ENCODE data around the gene ACKR2. TPM values are rescaled to one million over a fixed set of nuclear protein-coding genes. Genes with fewer than 3 reads are reported as not detected.

Gene ACKR2, protein sequence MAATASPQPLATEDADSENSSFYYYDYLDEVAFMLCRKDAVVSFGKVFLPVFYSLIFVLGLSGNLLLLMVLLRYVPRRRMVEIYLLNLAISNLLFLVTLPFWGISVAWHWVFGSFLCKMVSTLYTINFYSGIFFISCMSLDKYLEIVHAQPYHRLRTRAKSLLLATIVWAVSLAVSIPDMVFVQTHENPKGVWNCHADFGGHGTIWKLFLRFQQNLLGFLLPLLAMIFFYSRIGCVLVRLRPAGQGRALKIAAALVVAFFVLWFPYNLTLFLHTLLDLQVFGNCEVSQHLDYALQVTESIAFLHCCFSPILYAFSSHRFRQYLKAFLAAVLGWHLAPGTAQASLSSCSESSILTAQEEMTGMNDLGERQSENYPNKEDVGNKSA
- total RNA-seq = 10 to 100 TPM; 17.0 to 20.6 TPM
- long read RNA-seq, donor 1, partial matches to known transcripts = 0 of 2 reads
- long read RNA-seq, donor 1, other reads (novel, unspliced or antisense) = 2 of 2 reads
- long read RNA-seq, donor 2, partial matches to known transcripts = 1 of 2 reads
- long read RNA-seq, donor 2, other reads (novel, unspliced or antisense) = 1 of 2 reads

DNA sequence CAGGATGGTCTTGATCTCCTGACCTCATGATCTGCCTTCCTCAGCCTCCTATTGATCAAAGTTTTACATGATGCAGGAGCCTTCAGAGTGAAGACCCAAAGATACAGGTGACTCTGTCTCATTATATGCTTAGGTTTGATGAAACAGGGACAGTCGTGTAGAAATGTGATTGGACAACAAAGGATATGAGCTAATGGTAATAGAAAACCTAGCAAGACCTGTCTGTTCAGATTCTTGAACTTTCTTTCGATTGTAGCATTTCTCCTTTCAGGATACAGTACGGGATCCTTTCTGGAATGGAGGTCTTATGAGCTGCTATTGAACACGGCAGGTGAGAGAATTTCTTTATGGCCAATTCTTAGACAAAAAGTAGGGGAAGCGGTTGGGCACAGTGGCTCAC is at the start of gene ACKR2:
TSS of gene ACKR2 (plus strand) at position 244 of the 400 bp plus-strand sequence. CDS start 55,058 bp downstream, outside the sequence.
- no peak for DNase-seq (ENCODE audit: low spot score)
- intact Hi-C loops (cut with DNase I) = no loop called here

DNA sequence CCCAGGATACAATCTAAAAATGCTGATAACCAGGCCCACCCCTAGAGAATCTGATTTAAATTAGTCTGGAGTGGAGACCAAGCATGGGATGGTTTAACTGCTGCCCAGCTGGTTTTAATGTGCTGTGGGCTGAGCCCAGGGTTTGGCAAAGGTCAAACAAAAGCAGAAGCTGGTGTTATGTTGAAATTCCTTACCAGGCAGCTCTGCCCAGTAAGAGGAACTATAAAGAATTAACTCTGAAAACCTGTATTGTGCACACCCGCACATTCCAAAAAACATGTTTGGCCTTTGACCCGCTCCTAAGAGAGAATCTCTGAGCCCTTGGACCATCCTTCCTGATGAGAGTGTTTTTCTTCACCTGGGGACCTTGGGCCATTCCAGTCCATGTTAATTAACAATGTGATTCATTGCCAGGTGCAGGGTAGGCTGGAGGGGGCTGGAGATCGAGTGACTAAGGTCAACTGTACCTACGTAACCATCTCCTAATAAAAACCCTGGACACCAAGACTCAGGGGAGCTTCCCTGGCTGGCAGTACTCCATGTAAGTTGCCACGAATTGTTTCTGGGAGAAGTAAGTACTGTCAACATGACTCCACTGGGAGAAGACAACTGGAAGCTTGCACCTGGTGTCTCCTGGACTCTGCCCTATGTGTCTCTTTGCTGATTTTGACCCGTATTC is 47.1 kb upstream of the ACKR2 start:
- intact Hi-C loops (cut with DNase I) = no loop called here
- DNase-seq (ENCODE audit: low spot score) = no peak

DNA sequence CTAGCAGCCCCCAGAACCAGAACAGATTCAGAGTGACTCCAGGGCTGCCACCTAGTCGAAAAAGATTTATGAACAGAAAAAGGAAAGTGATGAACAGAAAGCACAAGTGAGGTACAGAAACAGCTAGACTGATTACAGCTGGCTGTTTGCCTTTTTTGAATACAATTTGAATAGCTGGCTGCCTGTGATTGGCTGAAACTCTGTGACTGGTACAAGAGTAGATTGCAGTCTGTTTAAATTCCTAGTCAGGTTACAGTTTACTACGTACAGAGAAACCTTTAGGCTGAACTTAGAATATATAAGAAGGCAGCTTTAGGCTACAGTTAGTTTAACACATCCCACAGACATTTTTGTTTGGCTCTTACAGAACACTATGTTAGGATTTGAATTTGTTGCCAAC is 46.2 kb upstream of the ACKR2 start:
- no peak for DNase-seq (ENCODE audit: low spot score)
- intact Hi-C loops (cut with DNase I) = no loop called here

DNA sequence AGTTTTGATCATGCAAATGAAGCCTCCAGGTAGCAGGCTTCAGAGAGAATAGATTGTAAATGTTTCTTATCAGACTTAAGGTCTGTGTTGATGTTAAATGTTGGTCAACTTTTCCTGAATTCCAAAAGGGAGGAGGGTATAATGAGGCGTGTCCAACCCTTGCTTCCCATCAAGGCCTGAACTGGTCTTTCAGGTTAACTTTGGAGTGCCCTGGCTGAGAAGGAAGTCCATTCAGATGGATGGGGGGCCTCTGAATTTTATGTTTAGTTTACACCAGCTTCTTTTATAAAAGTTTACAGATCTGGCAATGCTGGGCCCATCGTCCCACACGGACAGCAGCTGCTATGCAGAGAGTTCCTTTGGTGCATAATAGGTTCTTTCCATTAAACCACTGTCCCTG is 45.1 kb upstream of the ACKR2 start:
- intact Hi-C loops (cut with DNase I) = no loop called here
- DNase-seq (ENCODE audit: low spot score) = no peak

DNA sequence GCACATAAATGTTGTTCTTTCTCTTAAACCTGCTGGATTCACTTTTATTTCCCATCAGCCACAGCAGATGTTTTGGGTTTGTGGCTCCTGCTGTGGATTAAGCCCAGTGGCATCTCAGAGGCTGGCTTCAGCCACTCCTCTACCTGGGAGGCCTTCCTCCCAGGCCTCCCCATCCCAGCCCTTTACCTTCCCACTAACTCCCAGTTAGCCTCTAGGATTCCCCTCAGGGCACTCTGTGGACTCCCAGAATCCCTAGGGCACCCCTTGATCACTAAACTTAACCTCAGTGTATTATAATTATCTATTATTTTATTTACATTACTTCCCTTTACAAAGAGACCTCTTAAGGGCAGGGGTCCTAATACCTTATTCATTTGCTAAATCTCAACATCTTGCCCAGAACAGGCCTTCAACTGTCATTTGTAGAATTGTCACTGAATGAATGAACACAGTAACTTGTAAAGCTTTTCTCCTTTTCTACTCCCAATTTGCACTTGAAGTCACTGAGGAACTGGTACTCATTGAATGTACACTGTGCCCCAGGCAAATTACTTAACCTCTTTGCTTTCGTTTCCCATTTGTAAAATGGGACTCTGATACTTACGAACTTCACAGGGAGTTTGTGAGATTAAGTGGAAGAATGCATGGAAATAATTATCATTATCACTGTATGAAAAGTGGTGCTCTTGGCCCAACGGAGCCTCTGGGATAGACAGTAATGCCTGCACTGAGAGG is 44.5 kb upstream of the ACKR2 start:
- intact Hi-C loops (cut with DNase I) = no loop called here
- no peak for DNase-seq (ENCODE audit: low spot score)

DNA sequence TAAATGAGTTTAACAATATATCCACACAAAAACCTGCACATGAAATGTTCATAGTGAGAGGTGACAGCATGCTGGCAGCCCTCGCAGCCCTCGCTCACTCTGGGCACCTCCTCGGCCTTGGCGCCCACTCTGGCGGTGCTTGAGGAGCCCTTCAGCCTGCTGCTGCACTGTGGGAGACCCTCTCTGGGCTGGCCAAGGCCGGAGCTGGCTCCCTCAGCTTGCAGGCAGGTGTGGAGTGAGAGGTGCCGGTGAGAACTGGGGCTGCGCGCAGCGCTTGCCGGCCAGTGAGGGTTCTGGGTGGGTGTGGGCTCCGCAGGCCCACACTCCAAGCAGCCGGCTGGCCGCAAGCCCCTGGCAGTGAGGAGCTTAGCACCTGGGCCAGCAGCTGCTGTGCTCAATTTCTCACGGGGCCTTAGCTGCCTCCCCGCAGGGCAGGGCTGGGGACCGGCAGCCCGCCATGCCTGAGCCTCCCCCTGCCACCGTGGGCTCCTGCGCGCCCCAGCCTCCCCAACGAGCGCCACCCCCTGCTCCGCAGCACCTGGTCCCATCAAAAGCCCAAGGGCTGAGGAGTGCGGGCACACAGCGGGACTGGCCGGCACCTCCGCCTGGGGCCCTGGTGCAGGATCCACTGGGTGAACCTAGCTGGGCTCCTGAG is 39.6 kb upstream of the ACKR2 start:
- intact Hi-C loops (cut with DNase I) = no loop called here
- no peak for DNase-seq (ENCODE audit: low spot score)

DNA sequence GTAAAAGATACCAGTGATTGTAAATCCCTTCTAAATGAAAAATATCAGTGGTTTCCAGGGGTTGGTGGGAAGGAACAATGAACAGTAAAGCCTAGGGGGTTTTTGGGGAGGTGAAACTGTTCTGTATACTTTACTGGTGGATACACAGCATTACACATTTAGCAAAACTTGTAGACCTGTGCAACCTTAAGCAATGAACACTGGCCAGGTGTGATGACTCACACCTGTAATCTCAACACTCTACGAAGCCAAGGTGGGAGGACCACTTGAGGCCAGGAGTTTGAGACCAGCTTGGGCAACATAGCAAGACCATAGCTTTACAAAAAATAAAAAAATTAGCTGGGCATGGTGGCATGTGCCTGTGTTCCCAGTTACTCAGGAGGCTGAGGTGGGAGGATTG is 38.0 kb upstream of the ACKR2 start:
- DNase-seq (ENCODE audit: low spot score) = no peak
- intact Hi-C loops (cut with DNase I) = no loop called here

DNA sequence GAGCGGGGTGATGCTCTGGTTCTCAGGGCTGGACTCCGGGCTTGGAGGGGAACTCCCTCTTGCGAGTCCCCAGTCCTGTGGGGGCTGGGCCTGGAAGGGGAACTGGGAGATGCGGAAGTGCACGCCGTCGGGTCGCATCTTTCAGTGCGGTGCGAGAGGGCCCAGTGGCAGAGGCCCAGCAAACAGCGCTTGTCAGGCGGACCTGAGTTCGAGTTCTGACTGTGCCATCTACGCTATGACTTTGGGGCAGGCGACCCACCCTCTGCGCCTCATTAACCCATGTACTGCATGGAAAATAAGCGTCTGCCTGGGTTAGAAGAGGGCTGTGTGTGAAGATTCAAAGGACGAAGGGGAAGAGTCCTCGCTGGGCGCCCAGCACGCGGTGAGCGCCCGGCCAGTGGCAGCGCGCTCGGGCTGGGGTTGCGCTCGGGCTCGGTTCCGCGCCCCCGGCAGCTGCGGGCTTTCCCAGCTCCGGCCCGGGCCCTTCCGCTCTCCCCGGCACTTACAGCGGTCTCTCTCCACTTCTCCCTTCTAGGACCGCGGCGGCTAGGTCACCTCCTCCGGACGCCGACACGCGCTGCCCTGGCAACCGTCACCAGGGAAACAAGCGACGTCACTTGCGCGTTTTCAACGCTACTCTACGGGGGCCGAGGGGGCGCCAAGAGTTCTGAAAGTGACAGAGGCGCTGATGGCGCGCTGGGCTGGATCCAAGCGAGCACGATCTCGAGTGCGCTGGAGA is 36.4 kb upstream of the ACKR2 start, which contains the start of gene CCDC13:
TSS of gene CCDC13 (minus strand) at position 584 of the 739 bp plus-strand sequence. CDS start 14,908 bp downstream, outside the sequence.
- intact Hi-C loops (cut with DNase I) = no loop called here

DNA sequence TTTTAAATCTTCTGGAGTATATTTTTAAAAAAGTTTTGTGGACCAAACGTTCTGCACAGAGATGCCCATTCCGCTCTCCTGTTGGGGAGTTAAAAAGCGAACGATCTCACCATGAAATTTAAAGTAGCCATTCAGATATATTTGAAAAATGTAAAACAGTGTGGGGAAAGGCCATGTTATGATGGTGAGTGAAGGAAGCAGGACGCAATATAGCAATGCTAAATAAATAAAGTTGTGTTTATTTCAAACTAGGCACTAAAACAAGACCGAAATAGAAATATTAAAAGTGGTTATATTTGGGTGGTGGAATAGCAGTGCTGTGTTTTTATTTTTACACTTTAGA is 35.9 kb upstream of the ACKR2 start:
- intact Hi-C loops (cut with DNase I) = no loop called here
- no peak for DNase-seq (ENCODE audit: low spot score)

More for the DNA sequence above, 36.4 kb upstream of the ACKR2 start, which contains the start of gene CCDC13:
- DNase-seq (ENCODE audit: low spot score) = peak; percentile 100

DNA sequence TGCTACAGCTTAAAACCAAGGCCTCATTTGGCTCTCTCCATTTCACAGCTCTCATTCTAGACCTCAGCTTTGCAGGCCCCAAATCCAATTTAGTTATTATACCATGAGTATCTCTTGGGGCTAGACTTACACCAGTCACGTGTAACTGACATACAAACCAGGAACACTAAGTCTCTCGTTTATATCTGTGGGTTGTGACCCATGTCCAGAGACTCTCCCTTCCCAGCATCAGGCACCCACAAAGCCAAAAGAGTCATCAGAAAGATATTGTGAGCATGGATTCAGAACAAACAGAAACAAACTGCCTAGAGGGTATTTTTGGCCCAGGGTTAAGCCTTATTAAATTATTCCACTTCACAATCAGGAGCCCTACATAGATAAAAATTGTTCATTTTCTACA is 30.6 kb upstream of the ACKR2 start:
- DNase-seq (ENCODE audit: low spot score) = no peak
- intact Hi-C loops (cut with DNase I) = no loop called here

DNA sequence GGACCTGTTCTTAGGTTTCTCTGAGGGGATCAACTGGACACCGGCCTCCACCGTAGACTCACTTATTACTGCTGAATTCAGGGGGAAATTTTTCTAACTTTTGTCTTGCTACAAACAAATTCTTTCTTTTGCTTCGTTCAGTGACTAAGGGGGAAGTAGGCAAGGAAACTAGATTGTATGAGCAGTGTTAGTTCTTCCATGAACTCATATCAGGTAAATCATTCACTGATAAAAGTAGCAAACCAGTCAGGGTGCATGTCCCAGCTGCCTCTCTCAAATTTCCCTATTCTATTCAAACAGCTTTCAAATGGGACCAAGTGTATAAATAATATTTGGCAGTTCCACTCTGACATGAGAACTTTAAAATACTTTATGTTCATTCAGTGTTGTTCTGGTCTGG is 28.8 kb upstream of the ACKR2 start:
- intact Hi-C loops (cut with DNase I) = loop anchor here (5.0 to 10.0 kb wide), 3 partner anchors 57 to 102 kb away; partner anchors contain the start of gene CYP8B1 (in 1 of the 2)
- no peak for DNase-seq (ENCODE audit: low spot score)

DNA sequence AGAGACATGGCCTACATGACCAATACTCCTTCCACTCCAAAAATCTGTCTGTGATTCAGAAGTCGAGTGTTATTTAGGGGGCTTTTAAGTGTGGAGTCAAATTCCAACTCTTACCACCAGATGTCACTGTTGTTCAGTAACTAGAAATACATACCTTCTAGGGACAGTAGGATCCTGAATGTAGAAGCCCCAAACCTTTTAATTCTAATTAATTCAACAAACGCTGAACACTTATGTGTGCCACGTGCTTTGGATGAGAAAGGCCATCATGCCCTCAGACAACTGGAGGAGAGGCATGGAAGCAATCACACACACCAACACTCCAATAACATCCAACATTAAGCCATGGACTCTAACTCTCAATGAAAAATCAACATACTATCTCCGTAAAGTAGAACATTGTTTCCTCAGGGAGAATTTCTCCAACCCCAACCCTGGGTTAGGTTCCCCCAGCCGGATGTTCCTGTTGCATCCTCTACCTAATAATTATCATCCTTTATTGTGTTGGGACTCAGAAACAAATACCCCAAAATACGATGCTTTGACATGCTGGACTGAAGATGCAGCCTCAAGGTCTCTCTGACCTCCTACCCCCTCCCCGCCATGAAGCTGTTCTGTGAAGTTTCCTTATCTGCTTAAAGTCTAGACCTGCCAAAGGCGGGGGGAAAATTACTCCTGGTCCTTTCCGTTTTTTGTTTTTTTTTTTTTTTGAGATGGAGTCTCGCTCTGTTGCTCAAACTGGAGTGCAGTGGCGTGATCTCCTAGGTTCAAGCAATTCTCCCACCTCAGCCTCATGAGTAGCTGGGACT is 28.1 kb upstream of the ACKR2 start:
- intact Hi-C loops (cut with DNase I) = loop anchor here (5.0 to 10.0 kb wide), 3 partner anchors 56 to 101 kb away; partner anchors contain the start of gene CYP8B1 (in 1 of the 2)

DNA sequence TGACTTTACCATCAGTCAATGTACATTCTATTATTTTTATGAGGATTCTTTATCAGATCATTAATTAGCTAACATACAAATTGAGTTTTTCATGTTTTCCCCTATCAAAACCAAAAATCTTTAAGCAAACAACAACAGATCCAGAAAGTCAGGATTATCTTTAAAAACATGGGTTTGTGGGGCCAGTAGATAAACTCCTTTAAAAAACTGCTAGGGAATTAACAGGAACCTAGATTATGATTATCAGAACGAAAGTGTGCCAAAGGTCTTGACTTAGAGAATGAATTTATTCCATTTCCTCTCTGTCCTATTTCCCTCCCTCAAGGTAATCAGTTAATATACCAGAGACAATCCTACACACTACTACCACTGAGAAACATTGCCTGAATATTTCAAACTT is 23.0 kb upstream of the ACKR2 start:
- intact Hi-C loops (cut with DNase I) = loop anchor here in 1 of 2 donors (10.0 kb wide), 1 partner anchor 89 kb away; the partner anchor contains the start of gene CYP8B1
- DNase-seq (ENCODE audit: low spot score) = no peak

More for the DNA sequence above, 28.1 kb upstream of the ACKR2 start:
- no peak for DNase-seq (ENCODE audit: low spot score)

DNA sequence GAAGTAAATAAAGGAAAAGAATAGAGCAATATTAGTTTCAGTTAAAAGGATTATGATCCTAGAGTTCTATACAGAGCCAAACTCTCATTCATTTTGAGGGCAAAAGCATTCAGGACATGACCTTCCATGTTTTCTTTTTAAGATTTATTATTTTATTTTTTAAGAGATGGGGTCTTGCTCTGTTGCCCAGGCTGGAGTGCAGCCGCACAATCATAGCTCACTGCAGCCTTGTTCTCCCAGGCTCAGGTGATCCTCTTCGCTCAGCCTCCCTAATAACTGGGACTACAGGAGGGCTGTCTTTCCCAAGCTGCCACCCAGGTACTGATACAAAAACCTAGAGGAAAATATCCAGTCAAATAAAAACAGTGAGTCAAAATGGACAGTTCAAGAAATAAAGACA is 22.6 kb upstream of the ACKR2 start:
- intact Hi-C loops (cut with DNase I) = loop anchor here in 1 of 2 donors (10.0 kb wide), 1 partner anchor 88 kb away; the partner anchor contains the start of gene CYP8B1
- DNase-seq (ENCODE audit: low spot score) = no peak

DNA sequence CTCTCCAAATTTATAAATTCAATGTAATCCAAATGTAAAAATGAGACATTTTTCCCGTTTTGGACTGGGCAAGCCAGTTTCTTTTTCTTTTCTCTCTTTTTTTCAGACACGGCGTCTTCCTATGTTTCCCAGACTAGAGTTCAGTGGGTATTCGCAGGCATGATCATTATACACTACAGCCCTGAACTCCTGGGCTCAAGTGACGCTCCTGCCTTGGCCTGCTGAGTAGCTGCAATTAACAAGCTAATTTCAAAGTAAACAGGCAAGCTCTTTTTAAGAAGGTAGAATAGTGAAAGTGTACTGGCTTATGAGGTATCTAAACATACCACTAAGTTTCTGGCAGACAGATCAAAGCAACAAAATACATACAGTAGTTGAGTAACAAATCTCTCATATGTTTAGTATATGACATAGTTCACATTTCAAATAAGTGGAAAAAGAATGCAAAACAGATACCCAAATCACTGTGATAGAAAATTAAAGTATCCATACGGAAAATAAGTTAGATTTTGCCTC is 18.5 kb upstream of the ACKR2 start:
- DNase-seq (ENCODE audit: low spot score) = no peak
- intact Hi-C loops (cut with DNase I) = no loop called here

DNA sequence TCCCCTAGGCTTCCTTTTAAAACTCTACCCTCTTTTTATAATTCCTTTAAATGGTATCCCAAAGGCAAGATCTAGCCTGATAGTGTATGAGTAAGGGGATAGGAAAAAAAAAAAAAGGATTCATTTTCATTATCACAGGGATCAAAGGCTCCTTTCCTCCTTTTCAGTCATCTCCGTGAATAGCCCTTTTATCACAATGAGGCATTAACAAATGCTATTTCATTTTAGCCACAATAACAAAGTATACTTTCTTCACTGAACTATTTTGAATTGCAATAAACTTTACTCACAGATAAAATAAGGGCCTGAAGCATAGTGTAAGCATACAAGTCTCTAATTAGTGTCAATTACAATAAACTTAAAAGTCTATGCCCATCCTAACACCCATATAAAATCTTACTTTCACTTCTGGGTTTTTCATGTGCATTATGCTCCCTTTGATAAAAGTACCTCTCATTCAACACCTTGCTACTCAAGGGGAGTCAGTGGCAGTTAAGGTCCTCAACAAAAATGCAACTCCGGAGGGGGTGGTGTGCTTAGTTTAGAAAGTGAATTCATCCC is 13.5 kb upstream of the ACKR2 start:
- intact Hi-C loops (cut with DNase I) = no loop called here

DNA sequence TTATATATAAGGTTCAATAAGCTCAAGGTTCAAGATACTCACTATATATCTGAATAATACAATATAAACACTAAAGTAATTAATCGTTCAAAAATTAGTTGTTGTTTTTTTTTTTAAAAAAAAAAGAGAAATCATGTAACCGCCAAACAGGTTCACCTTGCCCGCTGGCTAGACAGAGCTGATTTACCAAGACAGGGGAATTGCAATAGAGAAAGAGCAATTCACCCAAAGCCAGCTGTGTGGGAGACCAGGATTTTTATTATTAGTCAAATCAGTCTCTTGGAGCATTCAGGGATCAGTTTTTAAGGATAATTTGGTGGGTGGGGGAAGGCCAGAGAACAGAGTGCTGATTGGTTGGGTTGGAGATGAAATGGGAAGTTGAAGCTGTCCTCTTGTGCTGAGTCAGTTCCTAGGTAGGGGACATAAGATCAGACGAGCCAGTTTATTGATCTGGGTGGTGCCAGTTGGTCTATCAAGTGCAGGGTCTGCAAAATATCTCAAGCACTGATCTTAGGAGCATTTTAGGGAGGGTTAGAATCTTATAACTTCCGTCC is 12.8 kb upstream of the ACKR2 start:
- DNase-seq (ENCODE audit: low spot score) = no peak
- intact Hi-C loops (cut with DNase I) = no loop called here

More for the DNA sequence above, 13.5 kb upstream of the ACKR2 start:
- no peak for DNase-seq (ENCODE audit: low spot score)
